ENCODE data around the gene MYO1D.

DNA sequence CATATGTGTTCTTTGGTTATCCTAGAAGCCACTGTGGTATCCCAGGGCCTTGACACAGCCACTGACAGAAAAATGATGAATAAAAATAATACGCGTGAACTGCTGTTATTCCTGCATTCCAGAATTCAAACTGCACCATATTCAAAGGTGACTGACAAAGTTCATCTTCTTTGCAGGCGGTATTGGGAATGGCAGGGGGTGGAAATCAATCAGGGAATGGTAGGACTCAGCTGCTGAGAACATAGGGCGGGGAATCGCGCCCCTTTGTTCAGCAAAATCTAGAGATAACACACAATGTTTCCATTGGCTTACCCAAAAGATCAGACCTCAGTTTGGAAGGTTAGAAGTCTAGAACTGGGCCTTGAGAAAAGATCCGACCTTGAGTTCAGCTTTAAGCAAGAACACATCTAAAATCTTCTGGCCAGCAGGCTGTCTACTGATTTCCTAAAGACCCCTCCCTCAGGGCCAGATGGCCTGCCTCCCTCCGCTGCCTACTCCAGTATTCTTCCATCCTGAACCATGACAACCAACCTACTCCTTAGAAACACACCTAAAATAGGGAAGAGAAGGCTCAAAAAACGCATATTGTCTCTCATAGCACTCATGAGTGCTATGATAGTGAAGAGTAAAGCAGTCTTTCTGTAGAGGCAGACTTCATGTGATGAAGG is 356.1 kb downstream of the MYO1D start:
- TF ChIP-seq TARDBP (IDR thresholded peaks at IDR 0.05) = no peak
- TF ChIP-seq ELF4 (IDR thresholded peaks at IDR 0.05) = no peak
- no peak for TF ChIP-seq ARNT (IDR thresholded peaks at IDR 0.05)
- no peak for TF ChIP-seq BHLHE40 (IDR thresholded peaks at IDR 0.05; ENCODE audit: borderline replicate concordance)
- TF ChIP-seq L3MBTL2 (conservative IDR thresholded peaks at IDR 0.05) = no peak
- no peak for TF ChIP-seq FOXM1 (IDR thresholded peaks at IDR 0.05; ENCODE audit: borderline replicate concordance)
- TF ChIP-seq, protein P1, sequence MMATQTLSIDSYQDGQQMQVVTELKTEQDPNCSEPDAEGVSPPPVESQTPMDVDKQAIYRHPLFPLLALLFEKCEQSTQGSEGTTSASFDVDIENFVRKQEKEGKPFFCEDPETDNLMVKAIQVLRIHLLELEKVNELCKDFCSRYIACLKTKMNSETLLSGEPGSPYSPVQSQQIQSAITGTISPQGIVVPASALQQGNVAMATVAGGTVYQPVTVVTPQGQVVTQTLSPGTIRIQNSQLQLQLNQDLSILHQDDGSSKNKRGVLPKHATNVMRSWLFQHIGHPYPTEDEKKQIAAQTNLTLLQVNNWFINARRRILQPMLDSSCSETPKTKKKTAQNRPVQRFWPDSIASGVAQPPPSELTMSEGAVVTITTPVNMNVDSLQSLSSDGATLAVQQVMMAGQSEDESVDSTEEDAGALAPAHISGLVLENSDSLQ (IDR thresholded peaks at IDR 0.05) = no peak
